HG02884 (cell line): ENCODE data around the gene GPSM1.

Experiments used
- ATAC-seq: cut with Tn5 transposase; IDR thresholded peaks from one replicate; pipeline ENCODE4 v1.9.1; 2021; ENCODE audit warnings: mild to moderate bottlenecking, moderate library complexity; ENCODE audit not compliant: unreplicated experiment

The GPSM1 gene

DNA sequence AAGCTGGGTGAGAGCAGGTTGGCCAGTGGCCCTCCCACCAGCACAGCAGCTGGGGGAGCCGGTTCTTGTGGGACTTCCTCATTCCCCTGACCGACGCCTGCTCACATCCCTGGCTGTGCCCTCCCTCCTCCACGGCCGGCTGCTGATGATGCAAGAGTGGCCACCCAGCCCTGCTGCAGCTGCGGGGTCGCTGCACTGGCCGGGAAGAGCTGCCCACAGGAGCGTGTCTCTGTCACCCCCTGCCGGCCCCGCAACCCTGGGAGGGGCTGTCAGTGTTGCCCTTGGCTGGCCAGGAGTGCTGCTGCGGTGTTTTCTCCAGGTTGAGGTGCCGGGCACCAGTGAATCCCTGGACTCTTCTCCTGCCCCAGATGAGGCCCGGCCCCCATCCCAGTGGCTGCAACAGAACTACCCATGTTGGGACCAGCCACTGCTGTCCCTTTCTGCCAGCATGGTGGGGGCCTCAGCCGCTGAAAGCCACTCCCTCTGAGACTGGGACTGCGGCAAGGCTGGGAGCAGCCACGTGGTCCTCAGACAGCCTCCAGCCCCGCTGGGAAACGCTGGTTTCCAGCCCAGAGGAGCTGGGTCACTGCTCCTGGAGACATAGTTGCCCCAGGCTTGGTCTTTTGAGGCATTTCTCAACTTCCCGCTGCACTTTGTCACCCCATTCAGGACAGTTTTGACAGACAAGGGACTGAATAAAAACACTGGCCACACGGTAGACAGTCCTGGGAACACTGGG is 45.4 kb downstream of the GPSM1 start:
- ATAC-seq = no peak

DNA sequence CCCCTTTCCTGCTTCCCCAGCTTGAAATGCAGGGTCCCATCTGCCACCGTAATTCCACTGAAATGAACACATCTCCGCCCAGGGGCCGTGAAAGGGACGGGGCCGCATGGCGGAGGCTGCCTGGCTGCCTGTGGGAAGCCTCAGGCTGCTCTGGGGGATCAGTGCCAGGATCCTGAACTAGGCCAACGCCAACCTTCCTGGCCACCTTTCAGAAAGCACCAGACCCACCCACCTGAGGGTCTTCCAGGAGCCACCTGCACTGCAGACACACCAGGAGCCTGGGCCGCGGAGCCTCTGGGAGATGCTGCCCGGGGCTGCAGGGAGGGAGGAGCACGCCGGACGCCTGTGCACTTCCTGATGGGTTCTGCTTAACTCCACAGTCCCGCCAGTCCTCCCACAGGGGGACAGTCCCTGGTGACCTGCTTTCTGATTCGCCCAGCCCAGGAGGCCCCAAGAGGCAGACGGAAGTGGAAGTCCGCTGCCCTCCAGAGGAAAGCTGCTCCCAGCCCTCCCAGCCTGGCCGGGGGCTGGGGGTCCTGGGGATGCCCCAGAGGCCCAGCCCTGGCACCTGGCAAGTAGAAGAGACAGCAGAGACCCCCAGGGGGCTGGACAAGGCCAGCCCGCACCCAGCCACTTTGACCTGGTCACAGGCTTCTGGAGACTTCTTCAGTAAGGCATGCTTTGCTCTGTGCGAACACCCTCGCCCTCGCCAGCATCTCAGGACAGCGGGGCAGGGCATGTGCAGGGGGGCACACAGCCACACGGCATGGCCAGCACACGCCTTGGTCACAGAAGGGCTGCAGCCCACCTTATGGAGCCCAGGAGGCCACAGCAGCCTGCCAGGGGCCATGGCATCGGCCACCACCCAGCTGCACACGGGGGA is 46.2 kb downstream of the GPSM1 start, which contains the start of gene CARD9:
Gene CARD9, minus strand, starts transcription at position 370 of the 883 bp plus-strand sequence. CDS start 1,591 bp downstream, outside the sequence.
- ATAC-seq = no peak

DNA sequence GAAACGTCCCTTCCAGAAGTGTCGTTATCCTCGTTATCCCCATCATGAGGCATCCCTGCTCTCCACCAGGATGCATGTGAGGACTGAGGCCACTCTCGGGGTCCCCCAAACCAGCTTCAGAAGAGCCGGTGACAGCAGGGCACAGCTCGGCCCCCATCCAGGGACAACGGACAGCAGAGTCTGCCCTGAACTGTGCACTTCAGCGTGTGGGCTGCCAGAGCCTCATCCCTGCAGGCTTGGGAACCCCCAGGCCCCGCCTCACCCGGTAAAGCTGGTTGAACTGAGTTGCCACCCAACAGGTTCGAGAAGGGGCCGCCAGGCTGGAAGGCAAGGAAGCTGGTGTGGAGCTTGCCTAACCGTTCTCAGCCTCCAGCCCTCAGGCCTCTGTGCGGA is 46.8 kb downstream of the GPSM1 start:
- no peak for ATAC-seq

DNA sequence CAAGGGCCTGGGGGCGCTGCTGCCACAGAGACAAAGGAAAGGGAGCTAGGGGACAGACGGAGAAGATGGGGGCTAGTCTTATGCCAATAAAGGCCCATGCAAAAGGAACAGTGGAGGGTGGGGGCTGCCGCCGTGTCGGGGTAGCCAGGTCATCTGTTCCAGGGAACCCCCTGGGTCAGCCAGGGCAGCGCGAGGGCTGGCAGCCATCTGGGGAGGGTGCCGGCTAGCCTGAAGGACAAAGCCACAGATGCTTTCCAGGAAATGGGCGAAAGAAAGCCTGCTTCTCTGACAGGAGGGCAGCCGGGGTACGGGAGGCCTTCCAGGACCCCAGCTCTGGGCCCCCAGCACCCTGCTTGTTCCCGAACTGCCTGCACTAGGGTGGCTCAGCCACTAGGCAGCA is 47.8 kb downstream of the GPSM1 start:
- no peak for ATAC-seq

DNA sequence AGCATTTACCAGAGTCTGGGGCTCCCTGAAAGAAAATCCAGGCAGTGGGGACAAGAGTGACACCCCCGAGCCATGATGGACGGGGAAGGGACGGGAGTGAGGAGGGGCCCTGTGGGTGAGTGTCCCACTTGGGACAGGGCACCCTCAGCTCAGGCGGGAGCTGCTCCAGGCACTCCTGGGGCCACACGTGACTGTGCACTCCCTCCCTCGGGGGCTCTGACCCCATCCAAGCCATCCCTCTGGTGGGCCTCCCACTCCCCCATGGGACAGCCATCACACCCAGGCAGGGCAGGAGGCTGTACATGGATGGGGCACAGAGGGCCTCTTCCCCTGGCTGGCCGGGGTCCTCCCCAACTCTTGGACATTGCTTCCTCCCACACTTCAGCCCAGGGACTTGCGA is 49.1 kb downstream of the GPSM1 start:
- no peak for ATAC-seq

DNA sequence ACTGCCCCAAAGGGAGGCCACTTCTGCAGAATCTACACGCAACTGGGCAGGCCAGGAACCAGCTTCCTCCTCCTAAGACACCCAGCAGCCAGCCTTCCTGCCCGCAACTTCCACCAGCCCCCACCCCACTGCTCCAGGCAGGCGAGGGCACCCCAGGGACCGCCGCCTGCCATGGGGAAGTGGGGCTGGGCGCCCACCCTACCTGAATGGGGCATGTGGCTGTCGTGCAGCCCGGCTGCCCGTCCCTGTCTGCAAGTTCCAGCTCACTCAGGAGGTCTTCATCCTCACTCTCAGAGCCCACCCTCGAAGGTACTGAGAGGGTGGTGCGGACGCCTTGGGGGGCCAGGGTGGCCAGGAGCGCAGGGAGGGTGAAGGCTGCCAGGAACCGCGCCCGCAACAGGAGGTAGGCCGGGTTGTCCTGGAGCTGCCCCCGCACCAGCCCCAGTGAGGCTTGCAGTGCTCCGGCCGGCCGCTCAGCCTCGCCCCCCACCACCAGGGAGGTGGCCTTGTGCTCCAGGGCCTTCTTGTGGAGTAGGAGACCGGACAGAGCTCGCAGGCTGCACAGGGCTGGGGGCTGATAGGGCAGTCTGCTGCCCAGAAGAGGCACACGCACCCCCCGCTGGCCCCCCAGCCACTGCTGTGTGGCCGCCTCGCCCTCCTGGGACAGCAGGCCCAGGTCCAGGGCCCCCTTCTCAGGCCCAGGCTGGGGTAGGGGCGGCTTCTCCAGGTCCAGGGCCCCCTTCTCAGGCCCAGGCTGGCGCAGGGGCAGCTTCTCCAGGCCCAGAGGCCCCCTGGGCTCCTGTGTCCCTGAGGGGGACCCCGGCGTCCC is 50.2 kb downstream of the GPSM1 start:
- ATAC-seq = no peak

DNA sequence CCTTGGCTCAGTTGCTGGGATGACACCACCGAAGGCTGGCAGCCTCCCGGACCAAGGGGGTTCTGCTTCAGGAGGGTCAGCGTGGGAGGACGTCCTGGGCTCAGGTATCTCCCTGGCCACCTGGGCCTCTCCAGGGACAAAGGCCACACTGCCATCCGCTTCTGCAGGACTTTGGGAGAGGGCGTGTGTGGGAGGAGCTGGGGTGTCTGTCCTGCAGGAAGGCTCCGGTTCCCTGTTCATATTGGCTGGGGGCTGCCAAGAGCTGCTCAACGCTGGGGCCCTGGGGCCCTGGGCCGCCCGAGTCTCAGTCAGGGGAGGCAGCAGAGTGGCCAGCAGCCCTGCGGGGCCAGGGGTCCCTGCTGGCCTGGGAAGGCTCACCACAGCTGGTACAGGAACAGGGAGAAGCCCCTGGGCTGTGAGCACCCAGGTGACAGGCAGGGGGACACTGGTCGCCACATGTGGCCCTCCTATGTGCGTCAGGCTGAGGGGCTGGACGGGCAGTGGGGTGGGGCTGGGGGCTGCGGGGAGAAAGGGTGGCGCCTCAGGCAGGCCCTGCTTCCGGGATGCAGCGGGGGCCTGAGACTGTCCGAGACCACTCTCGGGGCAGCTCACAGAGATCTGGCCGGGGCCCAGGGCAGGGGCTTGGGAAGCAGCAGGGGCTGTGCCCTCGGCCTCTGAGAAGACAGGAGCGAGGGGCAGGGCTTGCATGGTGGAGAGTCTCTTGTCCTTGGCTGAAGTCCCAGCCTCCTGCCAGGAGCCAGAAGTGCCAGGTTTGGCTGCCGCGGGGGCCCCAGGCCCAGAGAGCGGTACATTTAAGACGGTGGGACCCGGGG is 51.0 kb downstream of the GPSM1 start:
- ATAC-seq = no peak

DNA sequence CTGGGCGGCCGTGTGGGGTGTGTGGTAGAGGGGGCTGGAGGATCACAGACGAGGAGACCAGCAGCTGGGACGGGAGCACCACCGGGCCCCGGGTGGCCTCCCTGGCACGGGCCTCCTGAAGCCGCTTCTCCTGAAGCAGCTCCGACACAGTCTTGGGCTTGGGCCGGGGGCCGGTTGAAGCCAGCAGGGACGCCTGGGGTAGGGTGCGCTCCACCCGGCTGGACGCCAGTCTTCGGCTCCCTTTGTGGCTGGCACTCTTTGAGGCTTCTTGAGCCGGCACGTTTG is 51.6 kb downstream of the GPSM1 start:
- no peak for ATAC-seq

DNA sequence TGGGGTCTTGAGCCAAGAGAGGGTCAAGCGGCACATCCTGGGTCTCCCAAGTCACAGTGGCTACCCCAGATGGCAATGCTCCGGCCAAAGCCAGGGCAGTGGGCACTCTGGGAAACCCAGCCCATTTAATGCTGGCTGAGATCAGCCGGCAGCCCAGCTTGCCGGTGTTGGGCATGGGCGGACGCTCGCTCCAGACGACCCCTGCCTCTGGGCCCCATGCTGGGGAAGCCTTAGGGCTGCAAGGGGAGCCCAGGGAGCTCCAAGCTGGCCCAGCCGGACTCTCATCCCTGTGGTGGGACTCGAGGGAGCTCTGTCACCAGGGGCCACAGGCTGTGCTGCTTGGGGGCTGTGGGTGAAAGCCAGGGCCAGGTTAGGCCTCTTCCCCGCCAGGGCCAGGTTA is 52.1 kb downstream of the GPSM1 start:
- ATAC-seq = no peak

DNA sequence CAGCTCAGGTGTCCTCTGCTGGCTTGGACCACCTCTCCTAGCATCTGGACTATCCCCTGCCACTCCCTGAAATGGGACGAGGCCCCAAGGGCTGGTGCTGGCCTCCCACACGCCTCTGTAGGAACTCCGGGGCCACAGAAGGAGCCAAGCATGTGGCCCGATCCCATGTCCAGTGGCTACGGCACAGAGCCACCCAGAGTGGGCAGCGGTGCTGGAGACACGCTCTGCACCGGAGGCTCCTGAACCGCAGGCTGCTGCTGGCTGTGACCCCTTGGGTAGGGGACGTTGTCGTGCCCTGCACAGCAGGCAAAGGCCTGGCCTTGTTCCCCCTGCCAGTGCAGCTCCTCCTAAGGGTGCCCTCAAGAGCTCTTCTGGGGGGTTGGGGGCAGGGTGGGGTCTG is 52.6 kb downstream of the GPSM1 start:
- no peak for ATAC-seq

DNA sequence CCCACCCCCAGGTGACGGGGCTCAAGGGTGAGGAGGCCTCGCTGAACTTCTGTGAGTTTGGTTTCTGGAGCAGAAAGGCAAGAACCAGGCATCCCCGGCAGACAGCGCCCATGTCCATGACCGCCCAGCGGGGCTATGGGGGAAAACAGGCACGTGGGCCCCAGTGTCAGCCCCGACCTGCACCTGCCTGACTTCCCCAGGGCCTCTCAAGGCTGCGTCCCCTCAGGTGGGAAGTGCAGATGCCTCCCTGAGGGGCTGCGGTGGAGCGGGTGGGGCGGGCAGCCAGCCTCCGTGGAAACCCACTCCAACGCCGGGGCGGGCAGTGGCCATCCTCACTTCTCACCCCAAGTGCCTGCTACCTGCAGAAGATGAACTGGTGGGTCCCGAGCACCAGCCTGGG is 53.0 kb downstream of the GPSM1 start:
- ATAC-seq = no peak

DNA sequence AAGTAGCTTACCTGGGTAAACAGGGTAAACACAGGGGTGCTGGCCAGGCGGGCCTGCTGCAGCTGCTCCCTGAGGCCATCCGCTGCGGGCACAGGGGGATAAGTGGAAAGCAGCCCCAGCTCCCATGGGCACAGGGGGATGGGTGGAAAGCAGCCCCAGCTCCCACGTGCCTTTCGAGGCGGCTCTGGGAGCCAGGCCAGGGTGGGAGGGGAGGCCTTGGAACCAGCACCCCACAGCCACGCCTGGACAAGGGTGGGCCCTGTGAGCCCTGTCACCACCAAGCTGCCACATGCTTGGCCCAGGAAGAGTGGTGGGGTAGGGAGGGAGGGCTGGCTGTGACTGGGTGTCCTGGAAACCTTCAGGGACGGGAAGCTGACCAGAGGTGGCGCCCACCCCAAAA is 54.0 kb downstream of the GPSM1 start:
- ATAC-seq = no peak

DNA sequence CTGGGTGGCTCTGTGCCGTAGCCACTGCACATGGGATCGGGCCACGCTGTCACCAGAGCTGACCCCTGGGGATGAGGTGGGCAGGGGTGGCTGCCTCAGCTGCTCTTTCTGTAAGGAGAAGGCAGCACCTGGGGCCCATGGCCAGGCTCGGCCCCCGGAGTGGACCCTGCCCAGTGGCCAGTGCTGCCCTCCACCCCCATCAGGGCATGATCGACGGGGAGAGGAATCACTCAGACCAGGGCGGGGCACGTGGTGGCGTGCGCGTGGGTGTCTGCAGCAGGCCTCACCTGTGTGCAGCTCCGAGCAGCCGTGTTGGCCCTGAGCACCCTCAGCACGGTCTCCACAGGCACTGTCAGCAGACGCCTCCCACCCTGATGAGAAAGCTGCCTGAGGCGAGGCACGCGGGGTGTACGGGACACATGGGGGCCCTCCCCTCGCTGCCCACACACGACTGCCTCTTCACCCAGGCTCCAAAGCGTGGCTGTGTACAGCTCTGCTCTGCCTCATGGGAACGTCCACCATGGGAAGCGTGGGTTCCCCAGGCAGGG is 54.7 kb downstream of the GPSM1 start:
- ATAC-seq = no peak

DNA sequence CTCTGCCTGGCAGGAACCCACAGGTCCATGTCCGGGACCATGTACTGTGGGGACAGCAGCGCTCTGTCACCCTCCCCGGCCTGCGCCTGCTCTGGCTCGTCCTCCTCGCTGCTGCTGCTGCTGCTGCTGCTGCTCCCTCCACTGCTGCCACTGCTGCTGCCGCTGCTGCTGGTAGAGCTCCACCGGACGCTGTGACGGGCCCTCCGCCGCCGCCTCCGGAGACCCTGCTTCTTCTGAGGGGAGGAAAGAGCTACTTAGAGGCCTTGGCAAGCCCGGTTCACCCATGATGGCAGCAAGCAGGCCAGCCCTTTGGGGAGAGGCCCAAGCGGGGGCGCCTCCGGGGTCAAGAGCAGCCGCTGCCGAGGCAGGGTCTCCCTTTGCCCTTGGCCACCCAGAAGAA is 56.1 kb downstream of the GPSM1 start:
- no peak for ATAC-seq

DNA sequence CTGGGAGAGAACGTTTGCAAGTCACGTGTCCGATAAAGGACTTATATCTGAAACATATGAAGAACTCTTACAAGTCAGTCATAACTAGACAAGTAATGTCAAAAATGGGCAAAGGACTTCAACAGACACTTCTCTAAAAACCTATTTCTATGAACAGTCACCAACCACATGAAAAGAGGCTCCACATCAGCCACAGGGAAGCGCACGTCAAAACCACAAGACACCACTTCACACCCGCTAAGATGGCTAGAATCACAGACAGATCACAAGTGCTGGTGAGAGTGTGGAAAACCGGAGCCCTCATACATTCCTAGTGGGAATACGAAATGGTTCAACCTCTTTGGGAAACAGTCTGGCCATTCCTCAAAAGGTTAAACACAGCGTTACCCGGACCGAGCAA is 57.7 kb downstream of the GPSM1 start:
- no peak for ATAC-seq

DNA sequence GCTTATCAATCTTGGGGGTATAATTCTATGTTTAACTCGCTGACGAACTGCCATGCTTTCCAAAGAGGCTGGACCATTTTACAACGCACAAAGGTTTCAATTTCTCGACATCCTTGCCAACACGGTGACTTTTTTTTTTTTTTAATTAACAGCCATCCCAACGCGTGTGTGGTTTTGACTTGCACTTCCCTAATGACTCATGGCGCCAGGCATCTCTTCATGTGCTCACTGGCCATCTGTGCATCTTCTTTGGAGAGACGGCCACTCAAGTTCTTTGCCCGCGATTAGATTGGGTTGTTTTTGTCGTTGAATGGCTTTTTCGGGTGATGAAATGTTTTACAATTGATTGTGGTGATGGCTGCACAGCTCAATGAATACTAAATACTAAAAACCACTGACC is 58.7 kb downstream of the GPSM1 start:
- no peak for ATAC-seq

DNA sequence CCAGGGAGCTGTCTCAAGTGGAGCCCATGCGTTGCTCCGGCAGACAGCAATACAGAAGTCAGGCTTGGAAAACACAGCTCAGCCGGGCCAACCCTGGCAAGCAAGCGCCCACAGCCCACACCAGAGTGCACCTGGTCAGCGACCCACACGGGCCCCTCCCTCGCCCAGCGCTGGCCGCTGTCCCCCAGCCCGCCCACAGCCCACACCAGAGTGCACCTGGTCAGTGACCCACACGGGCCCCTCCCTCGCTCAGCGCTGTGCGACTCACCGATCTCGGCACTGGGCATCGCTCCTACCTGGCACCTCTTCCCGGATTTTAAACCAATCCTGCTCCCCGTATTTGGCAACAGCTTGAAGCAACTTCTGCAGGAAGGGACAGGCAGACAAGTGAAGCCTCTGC is 59.9 kb downstream of the GPSM1 start:
- no peak for ATAC-seq

DNA sequence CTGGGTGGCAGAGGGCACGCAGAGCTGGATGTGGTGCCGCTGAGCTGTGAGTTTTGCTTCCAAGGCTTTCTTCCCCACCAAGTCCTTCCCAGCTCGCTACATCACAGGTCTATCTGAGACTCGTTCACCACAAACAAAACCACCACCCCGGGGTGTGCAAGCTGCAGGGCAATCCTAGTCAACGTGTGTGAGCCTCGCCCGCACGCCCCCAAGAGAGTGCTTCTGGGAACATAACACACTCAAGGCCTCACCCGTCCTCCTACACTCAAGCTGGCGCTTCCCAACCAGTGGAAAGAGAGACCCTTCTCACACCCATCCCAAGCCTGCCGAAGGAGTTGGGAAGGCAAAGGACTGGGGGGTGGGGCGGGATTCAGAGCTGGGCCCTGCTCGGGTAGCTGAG is 62.1 kb downstream of the GPSM1 start:
- ATAC-seq = no peak

DNA sequence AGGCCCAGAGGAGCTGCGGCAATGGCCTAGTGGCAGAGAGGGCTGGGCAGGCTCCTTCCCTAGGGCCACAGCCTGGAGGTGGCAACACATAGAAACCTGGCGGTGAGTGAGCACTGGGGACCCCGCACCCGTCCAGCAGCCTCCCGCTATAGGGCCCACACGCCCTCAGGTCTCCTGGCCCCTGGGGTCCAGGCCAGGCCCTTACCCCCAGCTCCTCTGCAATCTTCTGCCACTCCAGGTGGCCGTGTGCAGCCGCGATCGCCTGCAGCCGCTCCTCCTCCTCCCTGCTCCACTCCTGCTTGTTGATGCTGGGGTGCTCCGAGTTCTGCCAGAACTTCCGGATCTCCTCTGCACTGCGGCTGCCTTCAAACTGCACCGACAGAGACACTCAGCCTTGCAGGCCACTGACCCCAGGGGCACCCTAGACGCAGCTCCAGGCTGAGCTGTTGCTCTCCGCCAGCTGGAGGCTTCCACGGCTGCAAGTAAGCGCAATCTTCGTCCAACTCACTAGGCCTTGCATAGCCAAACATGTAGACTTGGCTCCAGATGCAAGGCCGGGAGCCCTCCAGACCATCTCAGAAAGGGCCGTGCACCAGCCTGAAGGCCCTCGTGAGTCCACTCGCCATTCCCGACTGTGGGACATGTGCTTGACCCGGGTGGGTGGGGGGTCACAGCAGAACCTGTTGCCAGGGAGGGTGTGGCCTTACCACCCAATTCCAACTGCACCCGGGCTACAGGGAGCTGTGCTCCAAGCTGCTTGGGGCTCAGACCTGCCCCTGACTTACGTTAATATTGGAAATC is 64.6 kb downstream of the GPSM1 start:
- no peak for ATAC-seq
